WTC11 (cell line): Measurements from ENCODE around the gene SLC27A2. TPM values are rescaled to one million over a fixed set of nuclear protein-coding genes. Genes with fewer than 3 reads are reported as not detected.

Experiments
- ATAC-seq: fragments of 200-7000 bp; cut with Tn5 transposase; 2 replicates; pipeline ENCODE4 v1.10.0; 2021; ENCODE audit warnings: mild to moderate bottlenecking, moderate library complexity
- CTCF ChIA-PET: fragments of 300-600 bp; sonication (Branson Sonifier 250); formaldehyde crosslinking; loops from one replicate; lab custom pipeline; 2021; ENCODE audit warnings: antibody characterized with exemption; lab: Charles Lee
- POLR2A ChIA-PET: fragments of 350-600 bp; sonication (Branson Sonifier 250); formaldehyde crosslinking; loops from one replicate; lab custom pipeline; 2021; ENCODE audit warnings: antibody characterized with exemption; lab: Charles Lee
- DNase-seq: peaks from one replicate; pipeline ENCODE4 v3.0.0; 2021; ENCODE audit warnings: low spot score
- H3K27ac Mint-ChIP-seq: 2 replicates; pipeline ENCODE4 v1.8.0; 2021; ENCODE audit warnings: mixed read lengths
- H3K27me3 Mint-ChIP-seq: 2 replicates; pipeline ENCODE4 v1.8.0; 2021; ENCODE audit warnings: low read depth, mild to moderate bottlenecking, moderate library complexity, mixed read lengths
- H3K36me3 Mint-ChIP-seq: 2 replicates; pipeline ENCODE4 v1.8.0; 2021; ENCODE audit warnings: mixed read lengths
- H3K4me1 Mint-ChIP-seq: 2 replicates; pipeline ENCODE4 v1.8.0; 2022; ENCODE audit warnings: mixed read lengths
- H3K4me3 Mint-ChIP-seq: 2 replicates; pipeline ENCODE4 v1.8.0; 2021; ENCODE audit warnings: mild to moderate bottlenecking, moderate library complexity, mixed read lengths
- H3K9me3 Mint-ChIP-seq: 2 replicates; pipeline ENCODE4 v1.8.0; 2021; ENCODE audit warnings: mixed read lengths
- ARID4B ChIP-seq: sonication (generic); formaldehyde crosslinking; IDR thresholded peaks from 2 replicates; pipeline ENCODE4 v1.8.0; 2023; ENCODE audit warnings: missing genetic modification reagents, mild to moderate bottlenecking, borderline replicate concordance
- ATF1 ChIP-seq: sonication (generic); formaldehyde crosslinking; IDR thresholded peaks from 2 replicates; pipeline ENCODE4 v1.8.1; 2023; ENCODE audit warnings: mild to moderate bottlenecking, moderate library complexity, missing genetic modification reagents
- CBFB ChIP-seq: sonication (generic); formaldehyde crosslinking; IDR thresholded peaks from 2 replicates; pipeline ENCODE4 v1.8.1; 2022; ENCODE audit warnings: mild to moderate bottlenecking, low read depth, missing genetic modification reagents
- CDX4 ChIP-seq: fragments of 250-450 bp; sonication (Bioruptor Pico); IDR thresholded peaks from 2 replicates; pipeline ENCODE4 v1.9.0; 2021; ENCODE audit warnings: moderate library complexity, mild to moderate bottlenecking, inconsistent platforms, borderline replicate concordance
- CTCF ChIP-seq: fragments of 200-600 bp; IDR thresholded peaks from 2 replicates; pipeline ENCODE4 v1.8.0; 2022; ENCODE audit warnings: antibody characterized with exemption
- ESRRA ChIP-seq: sonication (generic); formaldehyde crosslinking; IDR thresholded peaks from 2 replicates; pipeline ENCODE4 v1.8.1; 2022; ENCODE audit warnings: mild to moderate bottlenecking, missing genetic modification reagents, borderline replicate concordance
- FOXP1 ChIP-seq: sonication (generic); formaldehyde crosslinking; IDR thresholded peaks from 2 replicates; pipeline ENCODE4 v1.8.0; 2022; ENCODE audit warnings: missing genetic modification reagents, mild to moderate bottlenecking, moderate library complexity, borderline replicate concordance
- GTF2I ChIP-seq: fragments of 250-450 bp; sonication (Bioruptor Pico); conservative IDR thresholded peaks from 2 replicates; pipeline ENCODE4 v1.4.0; 2021; ENCODE audit warnings: mild to moderate bottlenecking
- MLX ChIP-seq: sonication (generic); formaldehyde crosslinking; IDR thresholded peaks from 2 replicates; pipeline ENCODE4 v1.8.1; 2023; ENCODE audit warnings: mild to moderate bottlenecking, missing genetic modification reagents, moderate library complexity
- MYBL2 ChIP-seq: sonication (generic); formaldehyde crosslinking; IDR thresholded peaks from 2 replicates; pipeline ENCODE4 v1.8.1; 2023; ENCODE audit warnings: mild to moderate bottlenecking, moderate library complexity, missing genetic modification reagents
- RELA ChIP-seq: sonication (generic); formaldehyde crosslinking; IDR thresholded peaks from 2 replicates; pipeline ENCODE4 v1.8.1; 2022; ENCODE audit warnings: missing genetic modification reagents, mild to moderate bottlenecking, borderline replicate concordance
- SMAD3 ChIP-seq: sonication (generic); formaldehyde crosslinking; IDR thresholded peaks from 2 replicates; pipeline ENCODE4 v1.8.0; 2022; ENCODE audit warnings: missing genetic modification reagents, mild to moderate bottlenecking, borderline replicate concordance
- SMAD4 ChIP-seq: sonication (generic); formaldehyde crosslinking; IDR thresholded peaks from 2 replicates; pipeline ENCODE4 v1.8.0; 2022; ENCODE audit warnings: mild to moderate bottlenecking, missing genetic modification reagents
- SP1 ChIP-seq: sonication (generic); formaldehyde crosslinking; conservative IDR thresholded peaks from 2 replicates; pipeline ENCODE4 v1.8.1; 2022; ENCODE audit warnings: missing genetic modification reagents
- TCF7 ChIP-seq: sonication (generic); formaldehyde crosslinking; IDR thresholded peaks from 2 replicates; pipeline ENCODE4 v1.8.0; 2022; ENCODE audit warnings: mild to moderate bottlenecking, low read depth, missing genetic modification reagents, moderate library complexity
- TEAD1 ChIP-seq: sonication (generic); formaldehyde crosslinking; IDR thresholded peaks from 2 replicates; pipeline ENCODE4 v1.8.0; 2022; ENCODE audit warnings: mild to moderate bottlenecking, missing genetic modification reagents
- USF2 ChIP-seq: sonication (generic); formaldehyde crosslinking; IDR thresholded peaks from 2 replicates; pipeline ENCODE4 v1.8.1; 2023; ENCODE audit warnings: mild to moderate bottlenecking, missing genetic modification reagents, moderate library complexity
- ZNF263 ChIP-seq: sonication (generic); formaldehyde crosslinking; IDR thresholded peaks from 2 replicates; pipeline ENCODE4 v1.8.1; 2022; ENCODE audit warnings: low read depth, mild to moderate bottlenecking, moderate library complexity, missing genetic modification reagents
- ZNF423 ChIP-seq: fragments of 250-450 bp; sonication (Bioruptor Pico); IDR thresholded peaks from 2 replicates; pipeline ENCODE4 v2.1.2; 2022; ENCODE audit warnings: mild to moderate bottlenecking, moderate library complexity
- total RNA-seq: library from RNA; stranded (reverse); gene quantifications from 3 replicates; pipeline ENCODE4 v1.2.3, GENCODE V29; 2021

SLC27A2 gene
- total RNA-seq, 1 experiment from 2014 or later, result 3.0 TPM

- H3K4me3 Mint-ChIP-seq, result no peak overlapping the region
- peaks cover 25% of the 10 kb centered on the region for H3K4me1 Mint-ChIP-seq
- TF ChIP-seq SP1 (CRISPR knock-in tag) (no peak), SMAD4 (CRISPR knock-in tag) (no peak), CTCF (no peak)
- CTCF ChIA-PET, result interaction anchor here (0.6 to 1.1 kb wide), 2 partner anchors 131 to 1590 kb away, joined by 4 to 5 read pairs; no protein-coding TSS in a partner anchor
- no peak overlapping the region for H3K27ac Mint-ChIP-seq
- no peaks in the 10 kb centered on the region for H3K9me3 Mint-ChIP-seq
- no peaks in the 10 kb centered on the region for H3K36me3 Mint-ChIP-seq
- DNase-seq (no peak), ATAC-seq (no peak)
- peaks cover 42% of the 10 kb centered on the region for H3K27me3 Mint-ChIP-seq
- POLR2A ChIA-PET, result no interaction called here
Observed at GRCh38 chr15:50184863-50185504, 3.0 kb downstream of the SLC27A2 start.

GRCh38 chr15:50186090-50186489, 4.1 kb downstream of the SLC27A2 start:
- Mint-ChIP-seq H3K9me3 (no peaks in the 10 kb centered on the region), H3K4me1 (peaks cover 24% of the 10 kb centered on the region), H3K27me3 (peaks cover 30% of the 10 kb centered on the region), H3K36me3 (no peaks in the 10 kb centered on the region), H3K4me3 (no peak overlapping the region)
- POLR2A ChIA-PET, result interaction anchor here (0.6 kb wide), 1 partner anchor 110 kb away, joined by 3 read pairs; no protein-coding TSS in a partner anchor
- CTCF ChIA-PET, result interaction anchor here (0.5 to 1.1 kb wide), 2 partner anchors 130 to 1385 kb away, joined by 3 to 5 read pairs; no protein-coding TSS in a partner anchor
- TF ChIP-seq ZNF423 (CRISPR knock-in tag) (no peak), MLX (CRISPR knock-in tag) (no peak)
- TF ChIP-seq, all 79 proteins: peak for 0
- no peak overlapping the region for H3K27ac Mint-ChIP-seq
- DNase-seq, result no peak
- ATAC-seq, result no peak

GRCh38 chr15:50186752-50187151, 4.8 kb downstream of the SLC27A2 start:
- POLR2A ChIA-PET, result interaction anchor here (0.6 kb wide), 1 partner anchor 109 kb away, joined by 3 read pairs; no protein-coding TSS in a partner anchor
- peaks cover 17% of the 10 kb centered on the region for H3K4me1 Mint-ChIP-seq
- no peaks in the 10 kb centered on the region for H3K36me3 Mint-ChIP-seq
- H3K9me3 Mint-ChIP-seq, result no peaks in the 10 kb centered on the region
- H3K27ac Mint-ChIP-seq, result no peak overlapping the region
- CTCF ChIA-PET, result interaction anchor here (0.5 to 1.8 kb wide), 3 partner anchors 41 to 1385 kb away, joined by 3 to 4 read pairs (median 4); no protein-coding TSS in a partner anchor
- peaks cover 24% of the 10 kb centered on the region for H3K27me3 Mint-ChIP-seq
- ATAC-seq (no peak), DNase-seq (no peak)
- H3K4me3 Mint-ChIP-seq, result no peak overlapping the region
- no peak for TF ChIP-seq USF2 (CRISPR knock-in tag)
- no peak for TF ChIP-seq CTCF
- no peak for TF ChIP-seq MYBL2 (CRISPR knock-in tag)
- no peak for TF ChIP-seq ZNF263 (CRISPR knock-in tag)
- TF ChIP-seq CBFB (CRISPR knock-in tag), result no peak
- no peak for TF ChIP-seq ESRRA (CRISPR knock-in tag)
- TF ChIP-seq TEAD1, result no peak
- TF ChIP-seq ARID4B (CRISPR knock-in tag), result no peak
- no peak for TF ChIP-seq GTF2I (CRISPR knock-in tag)
- TF ChIP-seq FOXP1 (CRISPR knock-in tag), result no peak
- TF ChIP-seq ATF1 (CRISPR knock-in tag), result no peak
- TF ChIP-seq SMAD3 (CRISPR knock-in tag), result no peak
- no peak for TF ChIP-seq MLX (CRISPR knock-in tag)
- no peak for TF ChIP-seq TCF7 (CRISPR knock-in tag)
- TF ChIP-seq RELA (CRISPR knock-in tag), result no peak
- TF ChIP-seq CDX4 (CRISPR knock-in tag), result no peak
